VCaP (cell line): ENCODE measurements around the gene REG4.
A peak's percentile ranks its signal among the peaks of the same experiment; 100 is the strongest.

Experiments
- H3K27ac ChIP-seq: fragments of 450-650 bp; 2 replicates; pipeline ENCODE4 v1.5.1; 2017
- CTCF ChIP-seq: fragments of 450-650 bp; conservative IDR thresholded peaks from 2 replicates; pipeline ENCODE4 v1.5.1; 2017; ENCODE audit warnings: mild to moderate bottlenecking, moderate library complexity

Gene REG4

GRCh38 chr1:119784191-119784781 is 27.0 kb downstream of the REG4 start:
- no peak for TF ChIP-seq CTCF
- H3K27ac ChIP-seq: peak overlapping the region; percentile 31

- H3K27ac ChIP-seq: peak overlapping the region; percentile 31
- no peak for TF ChIP-seq CTCF
Measured at GRCh38 chr1:119783354-119784185, 27.7 kb downstream of the REG4 start.

GRCh38 chr1:119782631-119783325 is 28.5 kb downstream of the REG4 start:
- no peak overlapping the region for H3K27ac ChIP-seq
- no peak for TF ChIP-seq CTCF

GRCh38 chr1:119781434-119782210 is 29.6 kb downstream of the REG4 start:
- peak overlapping the region; percentile 80 for H3K27ac ChIP-seq
- no peak for TF ChIP-seq CTCF

GRCh38 chr1:119779869-119780356 is 31.3 kb downstream of the REG4 start:
- peak overlapping the region; percentile 80 for H3K27ac ChIP-seq
- no peak for TF ChIP-seq CTCF

- H3K27ac ChIP-seq: peak overlapping the region; percentile 80
- TF ChIP-seq CTCF: no peak
Measured at GRCh38 chr1:119778886-119779560, 32.2 kb downstream of the REG4 start.
